Nephron (organoid): Measurements from ENCODE around the gene NOTUM.
A peak's percentile ranks its signal among the peaks of the same experiment; 100 is the strongest.

Source experiments
- H3K27ac Mint-ChIP-seq, 3 experiments: 2 replicates each; pipeline ENCODE4 v1.8.0; 2020; ENCODE audit warnings: mixed read lengths in 3 of 3, mild to moderate bottlenecking in 2 of 3, moderate library complexity in 1 of 3
- H3K27me3 Mint-ChIP-seq: 2 replicates; pipeline ENCODE4 v1.8.0; 2021; ENCODE audit warnings: low read depth, mild to moderate bottlenecking, moderate library complexity, mixed read lengths
- H3K36me3 Mint-ChIP-seq: 2 replicates; pipeline ENCODE4 v1.8.0; 2020; ENCODE audit warnings: low read depth, mixed read lengths
- H3K4me1 Mint-ChIP-seq: 2 replicates; pipeline ENCODE4 v1.8.0; 2020; ENCODE audit warnings: mixed read lengths
- H3K4me3 Mint-ChIP-seq, 3 experiments: 2 replicates each; pipeline ENCODE4 v1.8.0; 2020; ENCODE audit warnings: mild to moderate bottlenecking in 3 of 3, mixed read lengths in 3 of 3, moderate library complexity in 2 of 3
- H3K9me3 Mint-ChIP-seq: 2 replicates; pipeline ENCODE4 v1.8.0; 2020; ENCODE audit warnings: mixed read lengths
- TF ChIP-seq, protein P1 (sequence below), 3 experiments: fragments of 200-600 bp; sonication (generic); IDR thresholded peaks; one replicate each; pipeline ENCODE4 v1.5.0; 2021; ENCODE audit warnings: antibody characterized with exemption in 3 of 3; ENCODE audit not compliant: unreplicated experiment in 3 of 3

The NOTUM gene

DNA sequence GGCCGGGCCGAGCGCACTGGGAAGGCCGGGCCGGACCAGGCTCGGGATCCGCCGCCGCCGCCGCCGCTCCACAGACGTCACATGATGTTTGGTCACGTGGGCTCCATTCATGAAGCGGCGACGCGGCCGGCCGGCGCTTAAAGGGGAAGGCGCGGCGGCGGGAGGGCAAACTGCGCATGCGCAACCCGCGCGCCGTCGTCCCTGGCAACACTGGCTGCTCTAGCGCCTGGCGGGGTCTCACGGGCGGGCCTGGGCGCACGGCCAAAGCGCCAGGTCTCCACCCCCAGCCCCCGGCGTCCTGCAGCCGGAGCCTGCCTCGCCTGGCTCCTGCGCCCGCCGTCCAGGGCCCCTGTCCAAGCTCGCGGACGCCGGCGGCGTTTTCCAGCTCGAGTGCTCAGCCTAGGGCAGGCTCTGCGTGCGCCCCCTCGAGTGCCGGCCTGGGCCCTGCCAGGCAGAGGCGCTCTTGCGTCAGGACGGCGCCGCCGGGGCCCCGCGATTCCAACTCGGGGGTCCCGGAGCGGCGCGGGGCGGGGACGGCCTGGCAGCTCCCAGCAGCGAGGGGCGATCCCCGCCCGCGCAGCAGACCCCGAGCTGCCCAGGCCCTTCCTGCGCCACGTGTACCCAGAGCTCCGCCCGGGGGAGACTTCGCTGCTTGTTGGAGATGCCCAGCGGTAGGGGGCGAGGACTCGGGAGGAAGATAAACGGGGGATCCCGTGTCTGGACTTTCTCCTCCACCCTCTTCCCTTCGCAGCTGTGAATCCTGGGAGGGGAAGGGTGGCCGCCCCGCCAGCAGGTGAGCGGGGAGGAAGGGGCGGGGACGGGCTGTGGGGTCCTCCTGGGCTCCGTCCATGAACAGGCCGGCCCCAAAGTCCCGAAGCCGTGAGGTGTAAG, 33.1 kb downstream of the NOTUM start, which contains the start of gene MAFG:
Gene MAFG, minus strand, starts transcription at position 83 of the 891 bp plus-strand sequence. CDS start 4,550 bp downstream, outside the sequence.
- H3K36me3 Mint-ChIP-seq = no peaks in the 10 kb centered on the region
- peak within 1 kb of the TSS; percentile 79 to 95 (median 93) for H3K27ac Mint-ChIP-seq
- TF ChIP-seq, protein P1, sequence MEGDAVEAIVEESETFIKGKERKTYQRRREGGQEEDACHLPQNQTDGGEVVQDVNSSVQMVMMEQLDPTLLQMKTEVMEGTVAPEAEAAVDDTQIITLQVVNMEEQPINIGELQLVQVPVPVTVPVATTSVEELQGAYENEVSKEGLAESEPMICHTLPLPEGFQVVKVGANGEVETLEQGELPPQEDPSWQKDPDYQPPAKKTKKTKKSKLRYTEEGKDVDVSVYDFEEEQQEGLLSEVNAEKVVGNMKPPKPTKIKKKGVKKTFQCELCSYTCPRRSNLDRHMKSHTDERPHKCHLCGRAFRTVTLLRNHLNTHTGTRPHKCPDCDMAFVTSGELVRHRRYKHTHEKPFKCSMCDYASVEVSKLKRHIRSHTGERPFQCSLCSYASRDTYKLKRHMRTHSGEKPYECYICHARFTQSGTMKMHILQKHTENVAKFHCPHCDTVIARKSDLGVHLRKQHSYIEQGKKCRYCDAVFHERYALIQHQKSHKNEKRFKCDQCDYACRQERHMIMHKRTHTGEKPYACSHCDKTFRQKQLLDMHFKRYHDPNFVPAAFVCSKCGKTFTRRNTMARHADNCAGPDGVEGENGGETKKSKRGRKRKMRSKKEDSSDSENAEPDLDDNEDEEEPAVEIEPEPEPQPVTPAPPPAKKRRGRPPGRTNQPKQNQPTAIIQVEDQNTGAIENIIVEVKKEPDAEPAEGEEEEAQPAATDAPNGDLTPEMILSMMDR (IDR thresholded peaks at IDR 0.05; ENCODE audit: unreplicated experiment in 3 of 3) = peak; percentile 19 to 55 (median 34)
- peak within 1 kb of the TSS; percentile 87 to 89 (median 88) for H3K4me3 Mint-ChIP-seq
- H3K4me1 Mint-ChIP-seq = peaks cover 23% of the 10 kb centered on the region
- H3K27me3 Mint-ChIP-seq = no peaks in the 10 kb centered on the region
- H3K9me3 Mint-ChIP-seq = no peaks in the 10 kb centered on the region

DNA sequence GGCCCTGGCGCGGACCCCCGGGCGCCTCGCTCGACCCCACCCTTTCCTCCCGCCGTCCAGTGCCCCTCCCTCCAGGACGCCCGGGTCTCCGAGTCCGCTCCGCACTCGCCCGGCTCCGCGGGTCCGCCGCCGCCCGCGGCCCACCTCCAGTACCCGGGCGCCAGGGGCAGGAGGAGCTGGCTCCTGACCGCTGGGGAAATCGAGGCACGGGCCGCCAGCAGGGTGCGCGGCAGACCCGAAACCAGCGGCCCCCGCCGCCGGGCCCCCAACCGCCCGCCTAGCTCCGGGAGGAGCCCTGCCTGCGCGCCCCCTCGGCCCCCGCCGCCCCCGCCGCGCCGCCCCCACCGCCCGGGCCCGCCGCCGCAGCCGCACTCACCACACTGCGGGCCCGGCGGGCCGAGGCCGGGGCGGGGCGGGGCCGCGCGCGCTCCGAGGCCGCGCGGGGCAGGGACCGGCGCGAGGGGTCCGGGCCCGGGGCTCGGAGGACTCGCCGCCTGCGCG, 33.8 kb downstream of the NOTUM start:
- Mint-ChIP-seq H3K27ac (no peak overlapping the region), H3K9me3 (no peaks in the 10 kb centered on the region), H3K4me3 (peak overlapping the region; percentile 70 to 84 (median 79)), H3K4me1 (peaks cover 23% of the 10 kb centered on the region), H3K36me3 (no peaks in the 10 kb centered on the region), H3K27me3 (no peaks in the 10 kb centered on the region)
- TF ChIP-seq, protein P1 (IDR thresholded peaks at IDR 0.05; ENCODE audit: unreplicated experiment in 3 of 3) = no peak

DNA sequence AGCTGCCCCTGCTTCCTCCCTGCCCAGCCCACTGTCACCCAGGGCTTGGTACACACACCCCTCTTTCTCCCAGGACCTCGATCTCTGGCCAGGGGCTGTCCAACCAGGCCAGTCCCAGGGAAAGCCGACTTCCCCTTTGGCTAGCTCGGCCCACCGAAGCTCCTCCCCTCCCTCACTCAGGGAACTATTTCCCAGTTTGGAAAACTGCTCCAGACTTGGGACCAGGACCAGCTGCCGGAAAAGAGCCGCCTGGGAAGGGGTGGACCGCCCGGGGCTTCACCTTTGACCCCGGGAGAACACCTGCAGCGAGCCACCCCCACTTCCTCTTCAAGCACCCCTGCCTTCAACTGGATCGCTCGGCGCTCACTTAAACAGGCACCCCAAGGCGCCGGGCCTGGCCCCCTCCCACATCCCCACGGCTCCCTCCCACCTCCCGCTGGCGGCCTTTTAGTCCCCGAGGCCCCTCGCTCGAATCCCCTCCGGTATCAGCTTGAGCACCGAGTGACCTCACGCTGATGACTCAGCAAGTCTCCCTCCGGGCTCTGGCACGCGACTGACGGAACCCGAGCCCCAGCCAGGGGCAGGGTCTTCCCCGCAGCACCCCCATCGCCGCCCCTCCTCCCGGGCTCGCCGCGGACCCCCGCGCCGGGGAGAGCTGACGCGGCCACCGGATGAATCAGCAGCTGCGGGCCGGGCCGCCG, 34.4 kb downstream of the NOTUM start:
- TF ChIP-seq, protein P1 (IDR thresholded peaks at IDR 0.05; ENCODE audit: unreplicated experiment in 3 of 3) = no peak
- no peaks in the 10 kb centered on the region for H3K27me3 Mint-ChIP-seq
- H3K4me3 Mint-ChIP-seq = peak overlapping the region; percentile 87 to 89 (median 88)
- peaks cover 23% of the 10 kb centered on the region for H3K4me1 Mint-ChIP-seq
- no peaks in the 10 kb centered on the region for H3K36me3 Mint-ChIP-seq
- H3K9me3 Mint-ChIP-seq = no peaks in the 10 kb centered on the region
- peak overlapping the region; percentile 79 to 95 (median 93) for H3K27ac Mint-ChIP-seq

DNA sequence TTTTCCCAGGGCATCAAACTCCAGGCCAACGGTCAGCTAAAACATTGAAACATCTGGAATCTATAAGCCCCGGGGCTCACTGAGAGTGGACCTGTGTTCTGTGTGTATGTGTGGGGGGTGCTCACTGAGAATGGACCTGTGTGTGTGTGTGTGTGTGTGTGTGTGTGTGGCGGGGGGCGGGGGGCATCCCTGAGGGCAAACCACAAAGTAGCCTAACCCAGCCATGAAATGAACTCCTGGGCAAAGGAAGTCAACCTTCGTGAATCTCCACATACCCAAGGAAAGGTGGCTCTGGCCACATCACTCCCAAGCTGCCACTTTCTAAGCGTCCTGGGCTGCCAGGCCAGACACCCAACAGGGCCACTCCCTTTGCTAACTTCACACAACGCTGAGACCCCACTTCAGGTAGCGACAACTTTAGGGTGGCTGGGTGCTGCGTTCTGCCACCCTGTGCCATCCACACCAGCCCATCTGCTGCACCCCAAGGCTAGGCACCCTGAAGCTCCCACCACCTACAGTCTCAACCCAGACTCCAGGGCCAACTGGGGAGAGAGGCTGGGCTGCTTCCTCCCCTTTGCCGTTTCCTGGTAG, 35.0 kb downstream of the NOTUM start:
- TF ChIP-seq, protein P1 (IDR thresholded peaks at IDR 0.05; ENCODE audit: unreplicated experiment in 3 of 3) = no peak
- Mint-ChIP-seq H3K4me1 (peaks cover 24% of the 10 kb centered on the region), H3K9me3 (no peaks in the 10 kb centered on the region), H3K27ac (peak overlapping the region; percentile 79 to 95 (median 93)), H3K4me3 (peak overlapping the region; percentile 87 to 89 (median 88)), H3K27me3 (no peaks in the 10 kb centered on the region), H3K36me3 (peaks cover 5% of the 10 kb centered on the region)

DNA sequence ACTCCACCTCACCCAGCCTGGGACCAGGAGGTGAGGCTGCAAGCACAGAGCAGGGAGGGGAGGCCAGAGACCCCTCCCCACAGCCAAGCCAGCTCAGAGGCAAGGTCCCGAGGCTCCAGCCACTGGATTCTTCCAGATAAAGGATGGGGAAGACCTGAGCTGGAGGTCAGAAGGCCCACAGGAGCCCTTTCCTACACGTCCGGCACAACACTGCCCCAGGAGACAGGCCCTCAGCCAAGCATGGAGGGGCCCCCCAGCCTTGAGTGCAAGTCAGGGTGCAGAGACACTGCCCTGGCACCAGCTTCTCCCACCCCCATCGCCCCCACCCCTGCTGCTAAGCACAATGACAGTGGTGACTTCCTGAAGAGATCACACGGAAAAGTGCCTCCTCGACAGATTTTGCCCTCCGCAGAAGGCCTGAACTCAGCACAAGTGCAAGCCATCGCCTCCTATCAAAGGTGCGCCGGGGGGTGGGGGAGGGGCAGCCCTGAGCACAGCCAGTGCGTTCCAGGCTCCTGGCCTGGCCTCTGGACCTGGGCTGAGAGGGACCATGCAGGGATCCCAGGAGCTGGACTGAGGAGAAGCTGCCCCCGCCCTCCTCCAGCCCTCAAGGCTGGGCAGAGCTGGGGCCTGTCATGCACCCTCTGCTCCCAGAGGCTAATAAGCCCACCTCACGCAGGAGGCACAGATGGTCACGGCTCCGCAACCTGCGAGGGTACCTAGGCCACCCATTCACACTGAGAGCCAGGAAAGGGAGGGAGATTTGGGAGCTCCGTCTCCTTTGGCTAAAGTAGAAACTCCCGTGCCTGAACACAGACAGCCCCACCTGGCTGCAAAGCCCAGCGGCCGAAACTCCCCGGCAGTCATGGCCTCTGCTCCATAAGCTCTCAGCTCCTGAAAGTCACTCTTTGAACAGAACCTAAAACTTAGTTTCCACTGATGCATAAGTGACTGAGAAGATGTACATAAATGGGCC, 36.1 kb downstream of the NOTUM start:
- TF ChIP-seq, protein P1 (IDR thresholded peaks at IDR 0.05; ENCODE audit: unreplicated experiment in 3 of 3) = no peak
- no peaks in the 10 kb centered on the region for H3K27me3 Mint-ChIP-seq
- H3K9me3 Mint-ChIP-seq = no peaks in the 10 kb centered on the region
- H3K27ac Mint-ChIP-seq = peak overlapping the region; percentile 31 to 76 (median 33)
- H3K4me3 Mint-ChIP-seq = peak overlapping the region; percentile 87 to 89 (median 88)
- peaks cover 22% of the 10 kb centered on the region for H3K4me1 Mint-ChIP-seq
- H3K36me3 Mint-ChIP-seq = peaks cover 5% of the 10 kb centered on the region
